Left lung (tissue), 10 donors: Measurements from ENCODE around the gene PPFIA1. TPM values are rescaled to one million over a fixed set of nuclear protein-coding genes. Genes with fewer than 3 reads are reported as not detected.
"Not testable (repeated sequence)": the region's sequence is repeated elsewhere in the genome, so short reads cannot be mapped to it uniquely, and the experiment has no call there.

ENCODE experiments used
- ATAC-seq: fragments of 200-7000 bp; cut with Tn5 transposase; one replicate; pipeline ENCODE4 v1.9.1; 2020; ENCODE audit warnings: moderate library complexity
- DNase-seq, 4 donors: peaks; one replicate each; pipeline ENCODE4 v3.0.0-alpha.2; 2013 to 2020
- H3K27ac ChIP-seq, 2 donors: fragments of 200-600 bp; sonication (generic) in 1 of 2; one replicate each; pipeline versions ENCODE4 v1.5.0 to v1.8.0; 2020 to 2021
- H3K27me3 ChIP-seq, 2 donors: fragments of 200-600 bp; sonication (generic) in 1 of 2; one replicate each; pipeline versions ENCODE4 v1.5.0 to v1.8.0; 2020 to 2021
- H3K36me3 ChIP-seq, 2 donors: fragments of 200-600 bp; sonication (generic) in 1 of 2; one replicate each; pipeline versions ENCODE4 v1.5.0 to v1.8.0; 2020 to 2021
- H3K4me1 ChIP-seq, 2 donors: fragments of 200-600 bp; one replicate each; pipeline ENCODE4 v1.8.0; 2021
- H3K4me3 ChIP-seq, 2 donors: fragments of 200-600 bp; sonication (generic) in 1 of 2; one replicate each; pipeline versions ENCODE4 v1.5.0 to v1.8.0; 2020 to 2021; ENCODE audit warnings: mild to moderate bottlenecking in 1 of 2
- H3K9me3 ChIP-seq, 2 donors: fragments of 200-600 bp; sonication (generic) in 1 of 2; one replicate each; pipeline versions ENCODE4 v1.5.0 to v1.8.0; 2020 to 2021
- CTCF ChIP-seq, 2 donors: fragments of 200-600 bp; sonication (generic) in 1 of 2; IDR thresholded peaks; one replicate each; pipeline versions ENCODE4 v1.5.0 to v1.8.0; 2021; ENCODE audit warnings: antibody characterized with exemption in 2 of 2
- intact Hi-C, 2 donors: fragments of 100-400 bp; cut with DNase I; formaldehyde crosslinking; loops; one replicate each; pipeline versions ENCODE4 v1.11.2 to v1.14.2; 2022
- polyA plus RNA-seq, 6 donors: library from polyadenylated mRNA; unstranded; fragments of 120-200 nt; gene quantifications; one replicate each; pipeline ENCODE4 v1.2.1, GENCODE V29; 2013; ENCODE audit not compliant: insufficient read length in 6 of 6
- total RNA-seq, 2 donors: library from RNA; stranded (reverse); fragmentation: NEBNext Ultra II Directional; extraction: Animal tissue kit (Norgen Biotek cat#: 25700); gene quantifications; one replicate each; pipeline ENCODE4 v1.2.1, GENCODE V29; 2021
- donor health status: DM: no; HTN: yes; CAD: no.
- donor health status: DM: no; HTN: no; CAD: no.

Gene PPFIA1
- total and polyA plus RNA-seq, 8 donors = 45.9 to 66.0 (median 51.3) TPM

- Histone ChIP-seq H3K36me3 (peaks cover 0 to 75% of the 10 kb centered on the region in 2 donors), H3K27ac (no peak overlapping the region), H3K27me3 (peaks cover 0 to 99% of the 10 kb centered on the region in 2 donors), H3K9me3 (no peaks in the 10 kb centered on the region), H3K4me3 (no peak overlapping the region), H3K4me1 (peaks cover 0 to 2% of the 10 kb centered on the region in 2 donors)
- TF ChIP-seq CTCF (IDR thresholded peaks at IDR 0.05) = no peak
- no peak for ATAC-seq
- intact Hi-C loops = no loop called here
- no peak for DNase-seq
These were observed 137.3 kb downstream of the PPFIA1 start for GRCh38 chr11:70407814-70408213.

DNA sequence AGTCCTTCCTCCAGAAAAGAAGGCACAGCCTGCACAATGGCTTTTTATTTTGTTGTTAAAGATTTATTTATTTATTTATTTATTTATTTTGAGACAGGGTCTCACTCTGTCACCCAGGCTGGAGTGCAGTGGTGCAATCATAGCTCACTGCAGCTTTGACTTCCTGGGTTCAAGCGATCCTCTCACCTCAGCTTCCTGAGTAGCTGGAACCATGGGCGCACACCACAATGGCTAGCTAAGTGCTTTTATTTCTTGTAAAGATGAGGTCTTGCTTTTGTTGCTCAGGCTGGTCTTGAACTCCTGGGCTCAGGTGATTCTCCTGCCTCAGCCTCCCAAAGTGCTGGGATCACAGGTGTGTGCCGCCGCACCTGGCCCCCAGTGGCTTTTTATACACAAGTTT lies 137.8 kb downstream of the PPFIA1 start:
- H3K4me3 ChIP-seq, intact Hi-C loops, H3K9me3 ChIP-seq, H3K27ac ChIP-seq, H3K4me1 ChIP-seq, ATAC-seq: not testable (repeated sequence)
- H3K36me3 ChIP-seq = peaks cover 0 to 80% of the 10 kb centered on the region in 2 donors
- peak in 1 of 4 donors; percentile 2 for DNase-seq
- peaks cover 0 to 99% of the 10 kb centered on the region in 2 donors for H3K27me3 ChIP-seq

DNA sequence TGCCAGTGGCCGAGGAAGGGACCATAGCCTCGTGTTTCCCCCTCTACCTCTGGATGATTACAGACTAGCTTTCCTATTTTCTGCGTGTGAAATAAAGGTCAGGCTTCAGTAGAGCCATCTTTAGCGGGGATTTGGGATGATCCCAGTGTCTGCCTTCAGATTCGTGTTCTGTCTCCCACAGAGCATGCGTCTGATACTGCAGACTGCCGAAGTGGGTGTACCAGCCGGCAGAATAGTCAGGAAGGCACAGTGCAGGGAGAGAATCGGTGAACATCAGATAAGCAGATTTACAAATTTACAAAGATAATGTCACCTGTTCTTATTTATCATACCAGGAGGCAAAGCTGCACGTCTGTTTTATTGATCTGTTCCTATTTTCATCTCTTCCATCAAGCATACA lies 138.9 kb downstream of the PPFIA1 start:
- peaks cover 0 to 98% of the 10 kb centered on the region in 2 donors for H3K27me3 ChIP-seq
- peaks cover 0 to 91% of the 10 kb centered on the region in 2 donors for H3K36me3 ChIP-seq
- no peak overlapping the region for H3K27ac ChIP-seq
- DNase-seq (no peak), ATAC-seq (no peak)
- H3K4me3 ChIP-seq = no peak overlapping the region
- no peaks in the 10 kb centered on the region for H3K9me3 ChIP-seq
- intact Hi-C loops = no loop called here
- no peaks in the 10 kb centered on the region for H3K4me1 ChIP-seq
- TF ChIP-seq CTCF (IDR thresholded peaks at IDR 0.05) = no peak

GRCh38 chr11:70409871-70410270 lies 139.4 kb downstream of the PPFIA1 start:
- ATAC-seq (no peak), DNase-seq (no peak)
- Histone ChIP-seq H3K27me3 (peaks cover 0 to 98% of the 10 kb centered on the region in 2 donors), H3K4me3 (no peak overlapping the region), H3K36me3 (peaks cover 0 to 96% of the 10 kb centered on the region in 2 donors), H3K4me1 (no peaks in the 10 kb centered on the region), H3K9me3 (no peaks in the 10 kb centered on the region), H3K27ac (no peak overlapping the region)
- intact Hi-C loops = no loop called here
- no peak for TF ChIP-seq CTCF (IDR thresholded peaks at IDR 0.05)

GRCh38 chr11:70410276-70411205 lies 140.1 kb downstream of the PPFIA1 start:
- H3K36me3 ChIP-seq = peaks cover 0 to 99% of the 10 kb centered on the region in 2 donors
- ATAC-seq (no peak), DNase-seq (no peak)
- H3K27me3 ChIP-seq = peaks cover 0 to 99% of the 10 kb centered on the region in 2 donors
- no peak for TF ChIP-seq CTCF (IDR thresholded peaks at IDR 0.05)
- H3K4me3 ChIP-seq = no peak overlapping the region
- peaks cover 0 to 3% of the 10 kb centered on the region in 2 donors for H3K4me1 ChIP-seq
- H3K9me3 ChIP-seq = no peaks in the 10 kb centered on the region
- intact Hi-C loops = no loop called here
- no peak overlapping the region for H3K27ac ChIP-seq
